C4-2B (cell line): Measurements from ENCODE around the gene EXOG.

ENCODE experiments used
- CTCF ChIP-seq: fragments of 450-650 bp; conservative IDR thresholded peaks from 2 replicates; pipeline ENCODE4 v1.5.1; 2017; ENCODE audit warnings: mild to moderate bottlenecking
- ZFX ChIP-seq: fragments of 450-650 bp; IDR thresholded peaks from 2 replicates; pipeline ENCODE4 v1.6.1; 2017

- TF ChIP-seq CTCF: no peak
- no peak for TF ChIP-seq ZFX
Measured at GRCh38 chr3:38469852-38470251, 26.3 kb upstream of the EXOG start.
